Caco-2 (cell line): ENCODE data around the gene ALG9. TPM values are rescaled to one million over a fixed set of nuclear protein-coding genes. Genes with fewer than 3 reads are reported as not detected.

Experiments
- BruUV-seq: library from RNA; stranded (reverse); fragments of 400-500 nt; replicated peaks from 2 replicates; lab custom pipeline; 2021; lab: Mats Ljungman, UMichigan
- CTCF ChIA-PET: fragments of 300-600 bp; sonication (Branson Sonifier 250); formaldehyde crosslinking; loops from one replicate; lab custom pipeline; 2022; ENCODE audit warnings: antibody characterized with exemption; lab: Charles Lee
- POLR2A ChIA-PET: fragments of 300-600 bp; sonication (Branson Sonifier 250); formaldehyde crosslinking; loops from one replicate; lab custom pipeline; 2022; ENCODE audit warnings: antibody characterized with exemption; lab: Charles Lee
- DNase-seq, 2 experiments: peaks; one replicate each; pipeline versions ENCODE4 v3.0.0 to v3.0.0-alpha.2; 2020 to 2022
- H3K27me3 ChIP-seq: replicated peaks from 2 replicates; pipeline ENCODE4 v1.6.0; 2011; ENCODE audit warnings: low read length; ENCODE audit not compliant: control insufficient read depth, insufficient read depth
- H3K36me3 ChIP-seq: 2 replicates; pipeline ENCODE4 v1.5.1; 2011; ENCODE audit warnings: low read length; ENCODE audit not compliant: control insufficient read depth, insufficient read depth
- H3K4me1 ChIP-seq: fragments of 250-450 bp; sonication (Bioruptor Pico); 2 replicates; pipeline ENCODE4 v1.5.1; 2020; ENCODE audit warnings: mild to moderate bottlenecking
- H3K4me3 ChIP-seq: 2 replicates; pipeline ENCODE4 v1.5.1; 2011; ENCODE audit warnings: low read depth, mild to moderate bottlenecking, control low read depth, low read length
- H3K9me3 ChIP-seq: fragments of 250-450 bp; sonication (Bioruptor Pico); 2 replicates; pipeline ENCODE4 v1.5.1; 2020; ENCODE audit warnings: mild to moderate bottlenecking, moderate library complexity
- H3K27ac Mint-ChIP-seq: one replicate; pipeline ENCODE4 v1.8.0; 2022; ENCODE audit warnings: mixed read lengths; ENCODE audit not compliant: unreplicated experiment
- H3K27me3 Mint-ChIP-seq: one replicate; pipeline ENCODE4 v1.8.0; 2022; ENCODE audit warnings: mixed read lengths; ENCODE audit not compliant: insufficient read depth, unreplicated experiment
- H3K36me3 Mint-ChIP-seq: one replicate; pipeline ENCODE4 v1.8.0; 2022; ENCODE audit warnings: mild to moderate bottlenecking, mixed read lengths; ENCODE audit not compliant: insufficient read depth, unreplicated experiment
- H3K4me1 Mint-ChIP-seq: one replicate; pipeline ENCODE4 v1.8.0; 2022; ENCODE audit warnings: low read depth, mixed read lengths; ENCODE audit not compliant: unreplicated experiment
- H3K4me3 Mint-ChIP-seq: one replicate; pipeline ENCODE4 v1.8.0; 2022; ENCODE audit warnings: mild to moderate bottlenecking, moderate library complexity, mixed read lengths; ENCODE audit not compliant: unreplicated experiment
- H3K9me3 Mint-ChIP-seq: one replicate; pipeline ENCODE4 v1.8.0; 2022; ENCODE audit warnings: mixed read lengths; ENCODE audit not compliant: unreplicated experiment
- intact Hi-C: fragments of 100-400 bp; cut with micrococcal nuclease; formaldehyde crosslinking; loops from one replicate; pipeline ENCODE4 v1.10.0; 2022; ENCODE audit not compliant: unreplicated experiment
- total RNA-seq: library from RNA; stranded (reverse); gene quantifications from 2 replicates; pipeline ENCODE4 v1.2.3, GENCODE V29; 2022
- TF ChIP-seq, protein P1 (sequence below), 2 experiments: fragments of 200-600 bp in 1 of 2; IDR thresholded peaks; 1 replicate in 1 of 2; 2 replicates in 1 of 2; pipeline versions ENCODE4 v1.5.1 to v1.8.0; 2011 to 2022; ENCODE audit warnings: antibody characterized with exemption in 1 of 2, control low read depth in 1 of 2, inconsistent platforms in 1 of 2, low read depth in 1 of 2, low read length in 1 of 2, mild to moderate bottlenecking in 1 of 2, moderate library complexity in 1 of 2; ENCODE audit not compliant: insufficient read depth in 1 of 2, severe bottlenecking in 1 of 2, unreplicated experiment in 1 of 2

Gene ALG9
- total RNA-seq, 1 experiment from 2014 or later, result 57.4 TPM

DNA sequence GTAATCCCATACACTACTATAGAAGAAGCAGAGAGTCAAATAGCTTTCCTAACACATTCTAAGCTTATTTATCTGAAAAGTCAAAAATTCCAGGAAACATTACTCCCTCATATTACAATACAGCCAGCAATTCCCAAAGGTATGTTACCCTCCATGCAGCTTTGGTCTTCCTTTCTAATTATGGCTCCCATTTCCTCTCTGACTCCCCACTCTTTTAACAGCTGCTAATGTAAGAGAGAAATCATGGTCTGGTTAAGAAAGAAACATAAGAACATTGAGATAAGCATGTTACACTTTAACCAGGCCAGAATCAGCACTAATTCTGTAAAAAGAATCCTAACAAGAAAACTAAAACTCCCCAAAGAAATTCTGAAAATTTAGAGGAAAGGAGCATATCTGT lies 112.0 kb downstream of the ALG9 start:
- H3K4me1 ChIP-seq, result peaks cover 21% of the 10 kb centered on the region
- intact Hi-C loops, result no loop called here
- Mint-ChIP-seq H3K27ac (peak overlapping the region; percentile 1), H3K27me3 (no peaks in the 10 kb centered on the region), H3K9me3 (no peaks in the 10 kb centered on the region), H3K36me3 (peaks cover 95% of the 10 kb centered on the region), H3K4me1 (peaks cover 21% of the 10 kb centered on the region), H3K4me3 (no peak overlapping the region)
- no TSS peak for BruUV-seq
- DNase-seq, result no peak
- ChIA-PET POLR2A (no interaction called here), CTCF (interaction anchor here (0.6 to 1.5 kb wide), 3 partner anchors 9 to 196 kb away, joined by 3 to 4 read pairs (median 3); no protein-coding TSS in a partner anchor)
- H3K9me3 ChIP-seq, result no peaks in the 10 kb centered on the region
- H3K4me3 ChIP-seq, result no peak overlapping the region
- H3K36me3 ChIP-seq, result peaks cover 7% of the 10 kb centered on the region
- TF ChIP-seq, protein P1, sequence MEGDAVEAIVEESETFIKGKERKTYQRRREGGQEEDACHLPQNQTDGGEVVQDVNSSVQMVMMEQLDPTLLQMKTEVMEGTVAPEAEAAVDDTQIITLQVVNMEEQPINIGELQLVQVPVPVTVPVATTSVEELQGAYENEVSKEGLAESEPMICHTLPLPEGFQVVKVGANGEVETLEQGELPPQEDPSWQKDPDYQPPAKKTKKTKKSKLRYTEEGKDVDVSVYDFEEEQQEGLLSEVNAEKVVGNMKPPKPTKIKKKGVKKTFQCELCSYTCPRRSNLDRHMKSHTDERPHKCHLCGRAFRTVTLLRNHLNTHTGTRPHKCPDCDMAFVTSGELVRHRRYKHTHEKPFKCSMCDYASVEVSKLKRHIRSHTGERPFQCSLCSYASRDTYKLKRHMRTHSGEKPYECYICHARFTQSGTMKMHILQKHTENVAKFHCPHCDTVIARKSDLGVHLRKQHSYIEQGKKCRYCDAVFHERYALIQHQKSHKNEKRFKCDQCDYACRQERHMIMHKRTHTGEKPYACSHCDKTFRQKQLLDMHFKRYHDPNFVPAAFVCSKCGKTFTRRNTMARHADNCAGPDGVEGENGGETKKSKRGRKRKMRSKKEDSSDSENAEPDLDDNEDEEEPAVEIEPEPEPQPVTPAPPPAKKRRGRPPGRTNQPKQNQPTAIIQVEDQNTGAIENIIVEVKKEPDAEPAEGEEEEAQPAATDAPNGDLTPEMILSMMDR (IDR thresholded peaks at IDR 0.05; ENCODE audit: insufficient read depth in 1 of 2, low read depth in 1 of 2, low read length in 1 of 2, severe bottlenecking in 1 of 2, unreplicated experiment in 1 of 2), result no peak
- no peaks in the 10 kb centered on the region for H3K27me3 ChIP-seq

DNA sequence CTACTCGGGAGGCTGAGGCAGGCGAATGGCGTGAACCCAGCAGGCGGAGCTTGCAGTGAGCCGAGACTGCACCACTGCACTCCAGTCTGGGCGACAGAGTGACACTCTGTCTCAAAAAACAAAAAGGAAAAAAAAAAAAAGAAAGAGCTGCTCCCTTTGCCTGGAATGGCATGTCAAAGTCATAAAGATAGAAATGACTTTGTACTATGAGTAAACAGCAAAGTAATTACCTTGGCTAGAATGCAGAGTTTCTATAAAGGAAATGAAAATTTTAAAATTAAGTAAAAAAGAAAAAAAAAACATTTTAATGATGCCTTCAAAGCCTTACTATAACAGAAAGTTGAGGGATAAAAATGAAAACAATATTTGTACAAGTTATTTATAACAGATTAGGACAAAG lies 115.3 kb downstream of the ALG9 start:
- POLR2A ChIA-PET, result interaction anchor here (0.6 to 1.4 kb wide), 4 partner anchors 10 to 90 kb away, joined by 3 to 17 read pairs (median 3); partner anchors contain the start of gene PPP2R1B
- no peak for DNase-seq
- intact Hi-C loops, result loop anchor here (1.0 kb wide), 1 partner anchor 9 kb away; no protein-coding TSS in a partner anchor
- CTCF ChIA-PET, result interaction anchor here (0.6 to 1.5 kb wide), 7 partner anchors 11 to 78 kb away, joined by 3 to 19 read pairs (median 5); no protein-coding TSS in a partner anchor
- no peaks in the 10 kb centered on the region for H3K9me3 ChIP-seq
- H3K27me3 ChIP-seq, result no peaks in the 10 kb centered on the region
- Mint-ChIP-seq H3K4me3 (no peak overlapping the region), H3K4me1 (peaks cover 21% of the 10 kb centered on the region), H3K27me3 (no peaks in the 10 kb centered on the region), H3K27ac (peak overlapping the region; percentile 90), H3K36me3 (peaks cover 99% of the 10 kb centered on the region), H3K9me3 (no peaks in the 10 kb centered on the region)
- TF ChIP-seq, protein P1 (IDR thresholded peaks at IDR 0.05; ENCODE audit: insufficient read depth in 1 of 2, low read depth in 1 of 2, low read length in 1 of 2, severe bottlenecking in 1 of 2, unreplicated experiment in 1 of 2), result no peak
- H3K4me1 ChIP-seq, result peaks cover 21% of the 10 kb centered on the region
- peaks cover 9% of the 10 kb centered on the region for H3K36me3 ChIP-seq
- no TSS peak for BruUV-seq
- H3K4me3 ChIP-seq, result no peak overlapping the region

DNA sequence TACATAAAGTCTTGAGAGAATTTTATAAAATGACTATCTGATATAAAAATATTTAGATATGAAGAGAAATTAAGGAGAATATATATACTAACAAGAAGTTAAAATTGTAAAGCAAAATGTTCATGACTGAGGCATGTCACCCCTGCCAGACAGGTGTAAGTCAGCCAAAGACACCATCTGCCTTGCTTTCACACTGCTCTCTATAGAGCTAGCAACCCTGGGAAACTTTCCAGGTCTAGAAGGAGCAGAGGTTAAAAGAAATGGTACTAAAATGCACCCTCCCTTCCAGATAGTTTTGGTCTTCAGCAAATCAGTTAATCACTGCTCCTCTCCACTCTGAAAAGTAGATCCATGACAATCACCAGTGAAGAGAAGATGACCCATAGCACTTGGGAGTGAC lies 121.7 kb downstream of the ALG9 start:
- peaks cover 11% of the 10 kb centered on the region for H3K36me3 ChIP-seq
- POLR2A ChIA-PET, result no interaction called here
- no TSS peak for BruUV-seq

More for the DNA sequence above, 121.7 kb downstream of the ALG9 start:
- no peak for DNase-seq
- H3K4me3 Mint-ChIP-seq, result no peak overlapping the region
- no peaks in the 10 kb centered on the region for H3K4me1 ChIP-seq
- no peak overlapping the region for H3K27ac Mint-ChIP-seq
- H3K27me3 ChIP-seq, result no peaks in the 10 kb centered on the region
- no peaks in the 10 kb centered on the region for H3K4me1 Mint-ChIP-seq
- H3K27me3 Mint-ChIP-seq, result no peaks in the 10 kb centered on the region
- peaks cover 99% of the 10 kb centered on the region for H3K36me3 Mint-ChIP-seq
- H3K4me3 ChIP-seq, result no peak overlapping the region
- no peaks in the 10 kb centered on the region for H3K9me3 Mint-ChIP-seq
- TF ChIP-seq, protein P1 (IDR thresholded peaks at IDR 0.05; ENCODE audit: insufficient read depth in 1 of 2, low read depth in 1 of 2, low read length in 1 of 2, severe bottlenecking in 1 of 2, unreplicated experiment in 1 of 2), result no peak
- intact Hi-C loops, result no loop called here
- no peaks in the 10 kb centered on the region for H3K9me3 ChIP-seq
- CTCF ChIA-PET, result interaction anchor here (1.6 to 1.7 kb wide), 2 partner anchors 10 to 28 kb away, joined by 3 to 4 read pairs; no protein-coding TSS in a partner anchor
